H9 (cell line): ENCODE measurements around the gene ALCAM. TPM values are rescaled to one million over a fixed set of nuclear protein-coding genes. Genes with fewer than 3 reads are reported as not detected.

Source experiments
- DNase-seq: peaks from one replicate; pipeline ENCODE4 v3.0.0-alpha.2; 2017
- H2AFZ ChIP-seq: one replicate; pipeline ENCODE4 v1.6.1; 2013; ENCODE audit warnings: mild to moderate bottlenecking, low read length, control low read depth, moderate library complexity
- H2AK5ac ChIP-seq: 2 replicates; pipeline ENCODE4 v1.6.1; 2013; ENCODE audit warnings: low read length, control low read depth, mixed read lengths; ENCODE audit not compliant: insufficient read length
- H2BK120ac ChIP-seq: one replicate; pipeline ENCODE4 v1.6.1; 2013; ENCODE audit warnings: low read depth, mild to moderate bottlenecking, low read length, control low read depth, inconsistent platforms; ENCODE audit not compliant: poor library complexity, severe bottlenecking
- H2BK12ac ChIP-seq: 2 replicates; pipeline ENCODE4 v1.6.1; 2013; ENCODE audit warnings: low read length, control low read depth, mixed read lengths, low read depth; ENCODE audit not compliant: insufficient read length
- H2BK15ac ChIP-seq: 2 replicates; pipeline ENCODE4 v1.6.1; 2013; ENCODE audit warnings: low read depth, low read length, control low read depth
- H2BK20ac ChIP-seq: one replicate; pipeline ENCODE4 v1.6.1; 2013; ENCODE audit warnings: low read depth, mild to moderate bottlenecking, low read length, control low read depth, inconsistent platforms; ENCODE audit not compliant: poor library complexity, severe bottlenecking
- H2BK5ac ChIP-seq: 2 replicates; pipeline ENCODE4 v1.6.1; 2013; ENCODE audit warnings: low read length, control low read depth, mixed read lengths; ENCODE audit not compliant: insufficient read length
- H3K14ac ChIP-seq: 2 replicates; pipeline ENCODE4 v1.6.1; 2013; ENCODE audit warnings: low read length, control low read depth; ENCODE audit not compliant: insufficient read depth
- H3K18ac ChIP-seq: 2 replicates; pipeline ENCODE4 v1.6.1; 2013; ENCODE audit warnings: low read depth, mild to moderate bottlenecking, mixed read lengths, low read length, control low read depth; ENCODE audit not compliant: insufficient read length
- H3K23ac ChIP-seq: 2 replicates; pipeline ENCODE4 v1.6.1; 2013; ENCODE audit warnings: low read length, control low read depth, mixed read lengths, low read depth; ENCODE audit not compliant: insufficient read length
- H3K23me2 ChIP-seq: 2 replicates; pipeline ENCODE4 v1.6.1; 2013; ENCODE audit warnings: low read depth, mild to moderate bottlenecking, mixed read lengths, low read length, control low read depth; ENCODE audit not compliant: insufficient read length, poor library complexity, severe bottlenecking
- H3K27ac ChIP-seq: 2 replicates; pipeline ENCODE4 v1.5.1; 2013; ENCODE audit warnings: low read length, control low read depth, mixed read lengths, low read depth; ENCODE audit not compliant: insufficient read length
- H3K27me3 ChIP-seq: 2 replicates; pipeline ENCODE4 v1.6.1; 2013; ENCODE audit warnings: low read length, control low read depth, inconsistent platforms; ENCODE audit not compliant: insufficient read depth
- H3K4ac ChIP-seq: 2 replicates; pipeline ENCODE4 v1.6.1; 2013; ENCODE audit warnings: low read depth, mild to moderate bottlenecking, control low read depth, inconsistent platforms, low read length, moderate library complexity
- H3K4me1 ChIP-seq: 2 replicates; pipeline ENCODE4 v1.6.1; 2013; ENCODE audit warnings: low read length, control low read depth, inconsistent platforms; ENCODE audit not compliant: insufficient read depth
- H3K4me2 ChIP-seq: 2 replicates; pipeline ENCODE4 v1.6.1; 2013; ENCODE audit warnings: low read length, control low read depth, mixed read lengths; ENCODE audit not compliant: insufficient read length, insufficient read depth
- H3K56ac ChIP-seq: 2 replicates; pipeline ENCODE4 v1.6.1; 2013; ENCODE audit warnings: low read depth, mild to moderate bottlenecking, mixed read lengths, low read length, control low read depth; ENCODE audit not compliant: insufficient read length
- H3K79me1 ChIP-seq: 2 replicates; pipeline ENCODE4 v1.6.1; 2013; ENCODE audit warnings: low read depth, mild to moderate bottlenecking, moderate library complexity, low read length, control low read depth, inconsistent platforms; ENCODE audit not compliant: insufficient read depth, poor library complexity, severe bottlenecking
- H3K79me2 ChIP-seq: 2 replicates; pipeline ENCODE4 v1.6.1; 2013; ENCODE audit warnings: low read length, control low read depth, inconsistent platforms; ENCODE audit not compliant: insufficient read depth
- H3K9ac ChIP-seq: 2 replicates; pipeline ENCODE4 v1.6.1; 2013; ENCODE audit warnings: low read length, control low read depth, mixed read lengths; ENCODE audit not compliant: insufficient read length; ENCODE audit errors: extremely low read depth
- H3K9me3 ChIP-seq: one replicate; pipeline ENCODE4 v1.6.1; 2013; ENCODE audit warnings: low read depth, low read length, inconsistent platforms; ENCODE audit not compliant: control insufficient read depth
- H3T11ph ChIP-seq: one replicate; pipeline ENCODE4 v1.6.1; 2013; ENCODE audit warnings: mild to moderate bottlenecking, low read length, control low read depth, inconsistent platforms
- H4K20me1 ChIP-seq: one replicate; pipeline ENCODE4 v1.6.1; 2013; ENCODE audit not compliant: control insufficient read depth, insufficient read length, insufficient read depth
- H4K5ac ChIP-seq: 2 replicates; pipeline ENCODE4 v1.6.1; 2013; ENCODE audit warnings: low read depth, mild to moderate bottlenecking, mixed read lengths, low read length, control low read depth; ENCODE audit not compliant: insufficient read length
- H4K8ac ChIP-seq: replicated peaks from 2 replicates; pipeline ENCODE4 v1.6.1; 2013; ENCODE audit warnings: low read length, control low read depth, mixed read lengths, low read depth; ENCODE audit not compliant: insufficient read length
- H4K91ac ChIP-seq: 2 replicates; pipeline ENCODE4 v1.6.1; 2013; ENCODE audit warnings: low read depth, mild to moderate bottlenecking, moderate library complexity, mixed read lengths, low read length, control low read depth; ENCODE audit not compliant: insufficient read length
- H3K27ac Mint-ChIP-seq, 3 experiments: 2 replicates in 2 of 3; 3 replicates in 1 of 3; pipeline ENCODE4 v1.8.0; 2020 to 2021; ENCODE audit warnings: mixed read lengths in 3 of 3, mild to moderate bottlenecking in 1 of 3, moderate library complexity in 1 of 3
- H3K27me3 Mint-ChIP-seq: 2 replicates; pipeline ENCODE4 v1.8.0; 2021; ENCODE audit warnings: low read depth, mild to moderate bottlenecking, moderate library complexity, mixed read lengths
- H3K36me3 Mint-ChIP-seq, 3 experiments: 2 replicates in 2 of 3; 3 replicates in 1 of 3; pipeline ENCODE4 v1.8.0; 2020 to 2021; ENCODE audit warnings: low read depth in 3 of 3, mixed read lengths in 3 of 3; ENCODE audit not compliant: insufficient read depth in 1 of 3
- H3K4me1 Mint-ChIP-seq, 2 experiments: 2 replicates each; pipeline ENCODE4 v1.8.0; 2020; ENCODE audit warnings: mixed read lengths in 2 of 2
- H3K4me3 Mint-ChIP-seq, 2 experiments: 2 replicates in 1 of 2; 3 replicates in 1 of 2; pipeline ENCODE4 v1.8.0; 2020 to 2021; ENCODE audit warnings: mild to moderate bottlenecking in 2 of 2, mixed read lengths in 2 of 2, moderate library complexity in 1 of 2
- H3K9me3 Mint-ChIP-seq, 2 experiments: 2 replicates in 1 of 2; 3 replicates in 1 of 2; pipeline ENCODE4 v1.8.0; 2020; ENCODE audit warnings: mild to moderate bottlenecking in 2 of 2, mixed read lengths in 2 of 2, moderate library complexity in 1 of 2
- CTCF ChIP-seq: fragments of 200-600 bp; sonication (generic); conservative IDR thresholded peaks from 3 replicates; pipeline ENCODE4 v1.8.0; 2021; ENCODE audit warnings: antibody characterized with exemption, mild to moderate bottlenecking
- WGBS: extraction: QIAGEN DNeasy Blood & Tissue Kit; methylation state at CpG from one replicate; pipeline ENCODE4 v1.1.7; 2013; ENCODE audit warnings: missing lambda C conversion rate, low lambda C conversion rate, mixed read lengths; ENCODE audit not compliant: insufficient read length; ENCODE audit errors: extremely low coverage; 5-methylcytosine and 5-hydroxymethylcytosine counted together
- total RNA-seq: library from RNA; stranded (reverse); gene quantifications from 2 replicates; pipeline ENCODE4 v1.2.1, GENCODE V29; 2021

Gene ALCAM
- total RNA-seq, 1 experiment from 2014 or later = 43.7 TPM

GRCh38 chr3:105356396-105356795, 10.3 kb upstream of the ALCAM start:
- Mint-ChIP-seq H3K9me3 (no peaks in the 10 kb centered on the region; a peak in 1 of 5 replicates), H3K27ac (no peak overlapping the region), H3K4me3 (no peak overlapping the region), H3K36me3 (0 out of 7 replicates have a peak, but pooled peaks cover 0 to 1% (median 0%) of the 10 kb centered on the region in 3 experiments), H3K27me3 (peaks cover 37% of the 10 kb centered on the region), H3K4me1 (peaks cover 14 to 26% of the 10 kb centered on the region in 2 experiments)
- H4K20me1 ChIP-seq = no peaks in the 10 kb centered on the region
- H3K79me1 ChIP-seq = no peaks in the 10 kb centered on the region
- peaks cover 2% of the 10 kb centered on the region; the same call in 1 of the 2 replicates for H3K4me1 ChIP-seq
- no peak overlapping the region for H3K56ac ChIP-seq
- H3K4me2 ChIP-seq = no peak overlapping the region
- H2BK12ac ChIP-seq = no peak overlapping the region
- H4K8ac ChIP-seq = no peak overlapping the region
- peaks cover 11% of the 10 kb centered on the region for H3K23me2 ChIP-seq
- no peak overlapping the region for H3K27ac ChIP-seq
- no peak overlapping the region for H3K23ac ChIP-seq
- no peaks in the 10 kb centered on the region for H3K79me2 ChIP-seq
- TF ChIP-seq CTCF = no peak
- H4K91ac ChIP-seq = no peak overlapping the region
- H3K27me3 ChIP-seq = no peaks in the 10 kb centered on the region
- no peak overlapping the region for H2BK15ac ChIP-seq
- no peak overlapping the region for H3K18ac ChIP-seq
- no peak overlapping the region for H2BK20ac ChIP-seq
- no peak overlapping the region for H2BK120ac ChIP-seq
- no peak for DNase-seq
- WGBS = no CpG with 5 or more reads among the region's 2 CpGs
- H3K4ac ChIP-seq = no peak overlapping the region
- no peak overlapping the region for H2AFZ ChIP-seq
- no peak overlapping the region for H3K14ac ChIP-seq
- no peak overlapping the region for H4K5ac ChIP-seq
- no peak overlapping the region for H2AK5ac ChIP-seq
- no peak overlapping the region for H3T11ph ChIP-seq
- no peak overlapping the region for H2BK5ac ChIP-seq
- no peak overlapping the region for H3K9ac ChIP-seq
- H3K9me3 ChIP-seq = no peaks in the 10 kb centered on the region
